Right atrium auricular region (tissue), 2 donors: ENCODE measurements around the gene XRCC3. TPM values are rescaled to one million over a fixed set of nuclear protein-coding genes. Genes with fewer than 3 reads are reported as not detected.
A peak's percentile ranks its signal among the peaks of the same experiment; 100 is the strongest.

ENCODE experiments used
- DNase-seq: peaks from one replicate; pipeline ENCODE4 v3.0.0-alpha.2; 2019; ENCODE audit warnings: low spot score
- H3K27ac ChIP-seq, 2 donors: fragments of 200-600 bp; sonication (generic); 1 replicate in 1 of 2; 2 replicates in 1 of 2; pipeline ENCODE4 v1.5.1; 2016 to 2019
- H3K27me3 ChIP-seq, 2 donors: fragments of 200-600 bp; sonication (generic); one replicate each; pipeline versions ENCODE4 v1.5.1 to v1.6.0; 2017 to 2019
- H3K36me3 ChIP-seq: fragments of 200-600 bp; sonication (generic); one replicate; pipeline ENCODE4 v1.5.1; 2016
- H3K4me1 ChIP-seq, 2 donors: fragments of 200-600 bp; sonication (generic); one replicate each; pipeline versions ENCODE4 v1.5.1 to v1.6.0; 2017 to 2019
- H3K4me3 ChIP-seq, 2 donors: fragments of 200-600 bp; sonication (generic); 1 replicate in 1 of 2; 2 replicates in 1 of 2; pipeline ENCODE4 v1.5.1; 2017 to 2019; ENCODE audit warnings: mild to moderate bottlenecking in 1 of 2, moderate library complexity in 1 of 2
- H3K9me3 ChIP-seq, 2 donors: fragments of 200-600 bp; sonication (generic); one replicate each; pipeline ENCODE4 v1.5.1; 2019
- total RNA-seq, 2 donors: library from RNA; depleted of rRNA; stranded (reverse); fragments of >200 nt; gene quantifications; one replicate each; pipeline ENCODE4 v1.1.0, GENCODE V29; 2016
- TF ChIP-seq, protein P1 (sequence below), 2 donors: fragments of 200-600 bp; sonication (generic); IDR thresholded peaks; one replicate each; pipeline ENCODE4 v1.5.1; 2019; ENCODE audit warnings: antibody characterized with exemption in 2 of 2

The XRCC3 gene
- total RNA-seq, 2 donors from 2014 or later: 2.1 to 3.6 TPM

DNA sequence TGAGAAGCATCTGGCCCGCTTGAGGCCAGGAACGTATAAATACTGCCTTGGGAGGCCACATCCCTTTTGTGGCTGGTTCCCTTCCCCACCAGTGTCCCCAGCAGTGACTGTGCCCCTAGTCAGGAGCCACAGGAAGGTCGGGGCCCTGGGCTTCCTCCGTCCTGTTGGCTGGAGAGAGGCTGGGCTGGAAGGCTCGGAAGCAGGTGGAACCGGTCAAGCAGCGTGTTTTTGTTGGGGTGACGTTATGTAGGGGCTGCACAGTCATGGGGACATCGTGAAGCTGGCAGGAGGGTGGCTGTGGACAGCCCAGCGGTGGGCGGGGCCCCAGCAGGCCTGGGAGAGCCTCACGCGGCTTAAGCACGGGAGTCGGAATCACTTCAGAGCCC, 10.1 kb downstream of the XRCC3 start:
- TF ChIP-seq, protein P1, sequence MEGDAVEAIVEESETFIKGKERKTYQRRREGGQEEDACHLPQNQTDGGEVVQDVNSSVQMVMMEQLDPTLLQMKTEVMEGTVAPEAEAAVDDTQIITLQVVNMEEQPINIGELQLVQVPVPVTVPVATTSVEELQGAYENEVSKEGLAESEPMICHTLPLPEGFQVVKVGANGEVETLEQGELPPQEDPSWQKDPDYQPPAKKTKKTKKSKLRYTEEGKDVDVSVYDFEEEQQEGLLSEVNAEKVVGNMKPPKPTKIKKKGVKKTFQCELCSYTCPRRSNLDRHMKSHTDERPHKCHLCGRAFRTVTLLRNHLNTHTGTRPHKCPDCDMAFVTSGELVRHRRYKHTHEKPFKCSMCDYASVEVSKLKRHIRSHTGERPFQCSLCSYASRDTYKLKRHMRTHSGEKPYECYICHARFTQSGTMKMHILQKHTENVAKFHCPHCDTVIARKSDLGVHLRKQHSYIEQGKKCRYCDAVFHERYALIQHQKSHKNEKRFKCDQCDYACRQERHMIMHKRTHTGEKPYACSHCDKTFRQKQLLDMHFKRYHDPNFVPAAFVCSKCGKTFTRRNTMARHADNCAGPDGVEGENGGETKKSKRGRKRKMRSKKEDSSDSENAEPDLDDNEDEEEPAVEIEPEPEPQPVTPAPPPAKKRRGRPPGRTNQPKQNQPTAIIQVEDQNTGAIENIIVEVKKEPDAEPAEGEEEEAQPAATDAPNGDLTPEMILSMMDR (IDR thresholded peaks at IDR 0.05): no peak
- no peak for DNase-seq
- Histone ChIP-seq H3K27me3 (no peaks in the 10 kb centered on the region), H3K36me3 (peaks cover 44% of the 10 kb centered on the region), H3K4me3 (no peak overlapping the region), H3K9me3 (no peaks in the 10 kb centered on the region), H3K4me1 (peaks cover 0 to 50% of the 10 kb centered on the region in 2 donors), H3K27ac (peak overlapping the region; percentile 29 to 39)

- Histone ChIP-seq H3K4me3 (no peak overlapping the region), H3K36me3 (peaks cover 44% of the 10 kb centered on the region), H3K27ac (peak overlapping the region; percentile 29 to 39), H3K4me1 (peaks cover 0 to 54% of the 10 kb centered on the region in 2 donors), H3K27me3 (no peaks in the 10 kb centered on the region), H3K9me3 (no peaks in the 10 kb centered on the region)
- TF ChIP-seq, protein P1 (IDR thresholded peaks at IDR 0.05): no peak
- DNase-seq: no peak
These were observed 10.5 kb downstream of the XRCC3 start for GRCh38 chr14:103704708-103705107.

DNA sequence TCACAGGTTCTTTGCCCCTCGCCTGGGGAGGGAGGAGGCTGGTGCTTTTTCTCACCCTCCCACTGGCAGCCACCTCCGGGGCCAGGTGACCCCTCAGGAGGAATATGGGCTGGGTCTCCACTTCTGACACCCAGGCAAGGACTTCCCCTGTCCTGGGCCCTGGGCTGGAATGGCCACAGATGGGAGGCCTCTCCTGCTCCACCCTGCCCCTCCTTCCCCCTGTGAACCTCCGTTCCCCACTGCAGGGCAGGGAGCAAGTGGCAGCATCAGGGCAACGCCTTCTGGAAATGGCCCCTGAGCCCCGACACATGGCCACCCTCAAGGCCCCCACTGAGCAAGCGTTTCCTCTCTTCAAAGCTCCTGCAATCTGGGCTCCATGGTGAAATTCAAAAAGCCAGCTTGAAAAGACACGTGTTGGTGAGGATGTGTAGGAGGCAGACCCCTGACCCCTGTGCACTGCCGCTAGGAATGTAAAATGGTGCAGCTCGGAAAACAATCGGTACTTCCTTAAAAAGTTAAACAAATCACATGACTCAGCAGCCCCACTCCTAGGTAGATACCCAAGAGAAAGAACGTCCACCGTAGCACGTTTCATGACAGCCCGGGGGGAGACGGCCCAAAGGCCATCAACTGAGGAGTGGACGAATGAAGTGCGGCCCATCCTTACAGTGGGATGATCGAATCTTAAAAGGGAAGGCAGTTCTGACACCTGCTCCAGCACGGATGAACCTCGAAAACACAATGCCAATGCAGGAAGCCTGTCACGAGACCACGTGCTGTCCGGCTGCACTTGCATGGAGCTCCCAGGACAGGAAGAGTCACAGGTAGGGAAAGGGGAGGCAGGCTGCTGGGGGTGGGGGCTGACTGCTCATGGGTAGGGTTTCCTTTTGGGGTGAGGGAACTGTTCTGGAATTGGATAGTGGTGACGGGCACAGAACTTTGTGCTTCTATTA, 11.5 kb downstream of the XRCC3 start:
- no peak overlapping the region for H3K27ac ChIP-seq
- DNase-seq: no peak
- no peaks in the 10 kb centered on the region for H3K9me3 ChIP-seq
- H3K27me3 ChIP-seq: no peaks in the 10 kb centered on the region
- no peak overlapping the region for H3K4me3 ChIP-seq
- TF ChIP-seq, protein P1 (IDR thresholded peaks at IDR 0.05): no peak
- H3K36me3 ChIP-seq: peaks cover 53% of the 10 kb centered on the region
- H3K4me1 ChIP-seq: peaks cover 0 to 58% of the 10 kb centered on the region in 2 donors

GRCh38 chr14:103702497-103703432, 12.5 kb downstream of the XRCC3 start:
- no peak overlapping the region for H3K27ac ChIP-seq
- TF ChIP-seq, protein P1 (IDR thresholded peaks at IDR 0.05): no peak
- no peaks in the 10 kb centered on the region for H3K9me3 ChIP-seq
- no peak overlapping the region for H3K4me3 ChIP-seq
- no peaks in the 10 kb centered on the region for H3K27me3 ChIP-seq
- no peak for DNase-seq
- peaks cover 0 to 58% of the 10 kb centered on the region in 2 donors for H3K4me1 ChIP-seq
- H3K36me3 ChIP-seq: peaks cover 63% of the 10 kb centered on the region

GRCh38 chr14:103702095-103702494, 13.2 kb downstream of the XRCC3 start:
- Histone ChIP-seq H3K4me1 (peaks cover 0 to 64% of the 10 kb centered on the region in 2 donors), H3K27me3 (no peaks in the 10 kb centered on the region), H3K36me3 (peaks cover 65% of the 10 kb centered on the region), H3K9me3 (no peaks in the 10 kb centered on the region), H3K27ac (no peak overlapping the region), H3K4me3 (no peak overlapping the region)
- no peak for DNase-seq
- TF ChIP-seq, protein P1 (IDR thresholded peaks at IDR 0.05): no peak
